ENCODE data around the gene ERP29. TPM values are rescaled to one million over a fixed set of nuclear protein-coding genes. Genes with fewer than 3 reads are reported as not detected.
A peak's percentile ranks its signal among the peaks of the same experiment; 100 is the strongest.
"Not testable (repeated sequence)": the region's sequence is repeated elsewhere in the genome, so short reads cannot be mapped to it uniquely, and the experiment has no call there.

The ERP29 gene
- total RNA-seq, 2 donors from 2014 or later = 42.2 to 52.3 TPM

GRCh38 chr12:111999129-111999528, 14.1 kb upstream of the ERP29 start:
- DNase-seq; ATAC-seq; intact Hi-C loops (cut with DNase I): not testable (repeated sequence)

GRCh38 chr12:112000820-112001219, 12.4 kb upstream of the ERP29 start:
- DNase-seq (no peak), ATAC-seq (no peak)
- intact Hi-C loops (cut with DNase I) = no loop called here

- intact Hi-C loops (cut with DNase I) = no loop called here
- ATAC-seq = no peak
- DNase-seq = no peak
Observed at GRCh38 chr12:112001576-112001975, 11.7 kb upstream of the ERP29 start.

GRCh38 chr12:112004041-112004440, 9.2 kb upstream of the ERP29 start:
- intact Hi-C loops (cut with DNase I) = no loop called here
- ATAC-seq (no peak), DNase-seq (no peak)

GRCh38 chr12:112005419-112006395, 7.5 kb upstream of the ERP29 start:
- intact Hi-C loops (cut with DNase I) = no loop called here
- peak in 1 of 2 donors; percentile 65 for ATAC-seq

GRCh38 chr12:112007945-112008344, 5.3 kb upstream of the ERP29 start:
- ATAC-seq = no peak
- no peak for DNase-seq
- intact Hi-C loops (cut with DNase I) = no loop called here

More at GRCh38 chr12:112005419-112006395, 7.5 kb upstream of the ERP29 start:
- DNase-seq = no peak

- DNase-seq = no peak
- no peak for ATAC-seq
- intact Hi-C loops (cut with DNase I) = no loop called here
Observed at GRCh38 chr12:112008918-112009317, 4.3 kb upstream of the ERP29 start.

- ATAC-seq; DNase-seq; intact Hi-C loops (cut with DNase I): not testable (repeated sequence)
Observed at GRCh38 chr12:112009596-112009995, 3.6 kb upstream of the ERP29 start.

GRCh38 chr12:112010415-112011344, 2.5 kb upstream of the ERP29 start:
- intact Hi-C loops (cut with DNase I) = loop anchor here in 1 of 2 donors (5.0 kb wide), 1 partner anchor 63 kb away; no protein-coding TSS in a partner anchor
- ATAC-seq (no peak), DNase-seq (no peak)

- DNase-seq (no peak), ATAC-seq (no peak)
- intact Hi-C loops (cut with DNase I) = loop anchor here in 1 of 2 donors (5.0 kb wide), 1 partner anchor 64 kb away; no protein-coding TSS in a partner anchor
Observed at GRCh38 chr12:112011685-112012084, 1.5 kb upstream of the ERP29 start.

- DNase-seq = peak; percentile 68
- intact Hi-C loops (cut with DNase I) = loop anchor here in 1 of 2 donors (5.0 kb wide), 1 partner anchor 67 kb away; no protein-coding TSS in a partner anchor
- peak; percentile 41 to 53 for ATAC-seq
Observed at GRCh38 chr12:112013601-112014402, 576 bp downstream of the ERP29 start.

GRCh38 chr12:112015938-112016337, 2.7 kb downstream of the ERP29 start:
- no peak for DNase-seq
- intact Hi-C loops (cut with DNase I) = no loop called here
- ATAC-seq = no peak

GRCh38 chr12:112017041-112017440, 3.8 kb downstream of the ERP29 start:
- ATAC-seq = no peak
- intact Hi-C loops (cut with DNase I) = no loop called here
- no peak for DNase-seq

GRCh38 chr12:112018571-112019237, 5.5 kb downstream of the ERP29 start:
- intact Hi-C loops (cut with DNase I) = no loop called here
- no peak for DNase-seq
- ATAC-seq = no peak

- intact Hi-C loops (cut with DNase I) = no loop called here
- DNase-seq = no peak
- ATAC-seq = no peak
Observed at GRCh38 chr12:112020947-112021457, 7.8 kb downstream of the ERP29 start.

- ATAC-seq (peak in 1 of 2 donors; percentile 18), DNase-seq (no peak)
- intact Hi-C loops (cut with DNase I) = no loop called here
Observed at GRCh38 chr12:112022241-112023016, 9.2 kb downstream of the ERP29 start.

GRCh38 chr12:112023759-112024396, 10.7 kb downstream of the ERP29 start:
- ATAC-seq = no peak
- intact Hi-C loops (cut with DNase I) = no loop called here
- DNase-seq = no peak

Data from left cardiac atrium (tissue), 4 donors.